Measurements from ENCODE around the gene HUNK.
"Not testable (repeated sequence)": the region's sequence is repeated elsewhere in the genome, so short reads cannot be mapped to it uniquely, and the experiment has no call there.

Gene HUNK

GRCh38 chr21:31924548-31924947 is 51.7 kb downstream of the HUNK start:
- DNase-seq, result no peak

GRCh38 chr21:31926498-31926897 is 53.7 kb downstream of the HUNK start:
- DNase-seq, result no peak

- DNase-seq, result no peak
These were observed 55.0 kb downstream of the HUNK start for GRCh38 chr21:31927689-31928353.

- no peak for DNase-seq
These were observed 55.8 kb downstream of the HUNK start for GRCh38 chr21:31928656-31929055.

DNA sequence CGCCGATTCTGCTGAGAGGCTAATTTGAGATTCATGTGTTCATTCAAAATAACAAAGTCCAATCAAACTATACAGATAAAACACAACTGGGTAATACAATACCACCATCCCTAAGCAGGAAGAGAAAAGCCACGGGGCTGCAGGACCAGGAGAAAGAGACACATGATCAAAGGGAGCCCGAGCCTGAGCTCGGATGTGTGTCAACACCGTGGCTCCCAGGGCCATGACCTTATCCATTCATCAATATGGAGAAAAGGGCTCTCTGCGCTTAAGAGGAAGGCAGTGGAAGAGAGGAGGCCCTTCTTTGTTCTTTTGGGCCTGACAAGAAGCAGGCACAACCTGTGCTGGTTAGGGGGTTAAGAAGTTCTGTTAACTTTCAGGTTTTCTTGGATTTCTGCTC is 56.7 kb downstream of the HUNK start:
- peak; percentile 24 for DNase-seq

DNA sequence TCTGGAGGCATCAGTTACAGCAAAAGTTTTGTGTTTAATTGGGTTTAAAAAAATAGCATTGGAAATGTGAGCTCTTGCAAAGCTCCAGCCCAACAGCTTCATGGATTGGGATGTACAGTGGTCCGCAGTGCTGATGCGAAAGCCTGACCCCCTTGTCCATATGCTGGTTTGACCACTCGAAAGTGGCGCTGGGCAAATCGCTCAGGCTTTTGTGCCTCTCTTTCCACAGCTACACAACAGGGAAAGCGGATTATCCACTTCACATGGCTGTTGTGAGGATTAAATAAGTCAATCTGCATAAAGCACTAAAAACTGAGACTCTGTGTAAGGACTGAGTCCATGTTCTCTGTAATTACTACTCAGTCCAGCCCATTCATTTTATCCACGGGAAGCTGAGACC is 57.2 kb downstream of the HUNK start:
- DNase-seq, result peak; percentile 50

DNA sequence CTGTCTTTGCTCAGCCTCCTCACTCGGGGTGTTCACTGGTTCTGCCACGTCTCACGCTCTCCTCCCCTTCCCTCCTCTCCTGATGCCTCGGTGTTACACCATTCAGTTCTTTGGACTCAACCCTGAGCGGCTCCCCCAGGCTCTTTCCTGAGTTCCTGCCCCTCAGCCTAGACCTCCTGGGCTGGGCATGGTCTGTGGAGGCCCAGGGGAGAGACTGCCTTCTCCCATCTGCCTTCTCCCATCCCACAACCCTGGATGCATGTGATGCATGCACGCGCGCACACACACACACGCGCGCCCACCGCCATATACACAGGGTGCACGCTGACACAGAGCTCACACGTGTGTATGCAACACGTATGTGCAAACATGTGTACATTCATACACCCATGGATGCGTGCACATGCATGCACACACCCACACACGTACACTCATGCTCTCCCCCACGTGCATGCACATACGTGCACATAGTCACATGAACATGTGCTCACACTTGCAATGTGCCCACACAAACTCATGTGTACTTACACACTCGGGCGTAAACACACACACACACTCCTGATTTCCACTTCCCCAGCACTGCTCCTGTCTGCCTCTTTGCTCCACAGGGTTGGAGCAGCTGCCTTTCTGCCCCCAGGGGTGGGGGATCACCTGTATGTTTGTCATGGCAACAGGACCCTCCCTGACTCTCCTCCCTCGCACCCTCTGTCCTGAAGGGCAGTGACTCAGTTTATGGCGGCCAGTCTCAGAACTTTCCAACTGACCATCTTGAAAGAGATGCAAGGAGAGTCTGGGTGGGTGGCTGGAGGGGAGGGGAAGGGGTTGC is 59.0 kb downstream of the HUNK start:
- DNase-seq, result no peak

DNA sequence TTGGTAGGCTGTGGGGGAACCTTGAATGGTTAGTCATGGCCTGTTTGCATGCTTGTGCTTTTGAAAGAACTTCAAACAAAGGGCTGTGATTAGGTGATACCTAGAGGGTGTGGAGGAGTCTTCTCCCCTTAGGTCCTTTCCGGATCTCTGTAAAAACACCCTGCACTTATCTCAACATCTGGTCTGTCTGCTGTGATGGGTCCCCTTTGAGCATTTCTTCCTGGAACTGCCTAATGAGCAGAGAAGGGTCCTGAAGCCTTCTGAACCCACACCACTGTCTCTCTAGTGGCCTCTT is 59.6 kb downstream of the HUNK start:
- DNase-seq, result no peak

DNA sequence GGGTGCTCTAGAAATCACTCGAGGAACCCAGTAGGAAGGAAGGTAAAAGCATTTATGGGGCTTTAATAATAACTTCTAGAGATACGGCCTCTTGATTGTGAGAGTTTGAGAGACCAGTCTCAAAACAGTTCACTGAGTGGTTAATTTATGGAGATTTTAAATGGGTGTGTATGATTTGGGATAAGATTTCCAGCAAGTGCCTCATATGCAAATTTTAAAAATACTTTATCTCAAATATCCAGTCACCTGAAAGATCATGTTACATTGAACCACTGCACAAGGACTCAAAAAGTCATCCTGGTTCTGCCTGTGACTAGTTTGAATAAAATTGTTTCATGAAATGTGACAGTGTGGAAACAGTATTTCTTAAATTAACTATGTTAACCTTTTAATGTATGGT is 64.5 kb downstream of the HUNK start:
- no peak for DNase-seq

GRCh38 chr21:31938330-31939301 is 65.8 kb downstream of the HUNK start:
- DNase-seq, result peak; percentile 93

DNA sequence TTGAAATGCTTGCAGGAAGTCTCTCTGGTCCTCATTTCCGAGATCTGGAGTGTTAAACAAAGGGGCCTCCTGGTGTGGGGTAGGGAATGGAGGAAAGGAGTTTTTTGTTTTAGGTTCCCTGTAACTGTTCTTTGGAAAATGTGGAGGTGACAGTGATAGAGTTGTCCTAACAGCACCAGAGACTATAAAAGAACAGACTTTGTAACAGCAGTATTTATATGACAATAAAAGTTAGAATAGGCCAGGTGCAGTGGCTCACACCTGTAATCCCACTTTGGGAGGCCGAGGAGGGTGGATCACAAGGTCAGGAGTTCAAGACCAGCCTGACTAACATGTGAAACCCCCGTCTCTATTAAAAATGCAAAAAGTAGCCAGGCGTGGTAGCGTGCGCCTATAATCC is 68.9 kb downstream of the HUNK start:
- no peak for DNase-seq

DNA sequence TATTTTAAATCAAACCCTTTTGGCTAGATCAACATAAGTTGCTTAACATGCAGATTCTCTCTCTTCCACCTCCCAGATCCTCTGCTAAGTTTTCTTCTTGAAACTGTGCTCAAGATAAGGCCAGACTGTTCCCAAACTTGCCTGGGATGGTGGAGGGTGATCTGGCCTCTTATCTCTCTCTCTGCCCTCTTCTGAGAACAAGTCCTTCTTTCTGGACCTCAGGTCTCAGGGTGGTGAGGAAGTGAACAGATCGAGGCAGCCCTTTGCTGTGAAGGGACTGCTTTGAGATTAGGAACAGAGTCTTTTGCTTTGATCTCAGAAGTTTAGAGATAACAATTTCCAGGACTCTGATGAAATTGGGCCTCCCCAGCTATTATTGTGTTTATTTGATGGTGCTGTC is 70.7 kb downstream of the HUNK start:
- no peak for DNase-seq

- DNase-seq, result peak; percentile 40
These were observed 72.3 kb downstream of the HUNK start for GRCh38 chr21:31945141-31945540.

- DNase-seq, result no peak
These were observed 72.7 kb downstream of the HUNK start for GRCh38 chr21:31945546-31945945.

GRCh38 chr21:31946231-31946630 is 73.4 kb downstream of the HUNK start:
- DNase-seq, result no peak

DNA sequence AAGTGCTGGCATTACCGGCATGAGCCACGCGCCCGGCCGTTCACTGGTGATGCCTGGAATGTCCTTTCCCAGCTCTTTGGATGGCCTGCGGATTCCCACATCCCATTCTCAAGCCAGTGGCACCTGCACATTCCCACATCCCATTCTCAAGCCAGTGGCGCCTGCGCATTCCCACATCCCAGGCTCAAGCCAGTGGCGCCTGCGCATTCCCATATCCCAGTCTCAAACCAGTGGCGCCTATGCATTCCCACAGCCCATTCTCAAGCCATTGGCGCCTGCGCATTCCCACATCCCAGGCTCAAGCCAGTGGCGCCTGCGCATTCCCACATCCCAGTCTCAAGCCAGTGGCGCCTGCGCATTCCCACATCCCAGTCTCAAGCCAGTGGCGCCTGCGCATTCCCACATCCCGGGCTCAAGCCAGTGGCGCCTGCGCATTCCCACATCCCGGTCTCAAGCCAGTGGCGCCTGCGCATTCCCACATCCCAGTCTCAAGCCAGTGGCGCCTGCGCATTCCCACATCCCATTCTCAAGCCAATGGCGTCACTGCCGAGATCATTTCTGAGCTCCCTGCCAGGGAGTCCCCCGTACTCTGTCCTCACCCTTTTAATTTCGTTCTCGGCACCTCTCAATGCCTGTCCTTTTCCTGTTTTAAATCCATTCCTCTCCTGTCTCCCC is 74.2 kb downstream of the HUNK start:
- not testable (repeated sequence) for DNase-seq

DNA sequence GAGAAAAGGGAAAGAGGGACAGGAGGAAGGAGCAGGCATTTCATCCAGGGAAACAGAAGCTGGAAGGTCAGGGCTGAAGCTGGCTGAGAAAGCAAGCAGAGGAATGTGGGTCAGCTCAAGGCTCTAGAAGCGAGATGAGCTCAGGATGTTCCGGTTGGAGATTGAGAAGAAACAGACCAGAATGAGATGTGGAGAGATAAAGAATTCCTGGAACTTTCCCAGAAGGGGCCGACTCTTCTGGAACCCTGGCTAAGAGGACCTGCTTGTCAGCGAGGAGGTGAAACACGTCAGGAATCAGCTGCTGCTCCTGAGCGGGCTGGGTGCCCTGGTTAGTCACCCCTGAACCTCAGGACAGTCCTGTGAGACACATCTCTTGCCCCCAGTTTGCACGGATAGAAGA is 75.9 kb downstream of the HUNK start:
- no peak for DNase-seq

GRCh38 chr21:31952828-31953227 is 80.0 kb downstream of the HUNK start:
- DNase-seq, result no peak

DNA sequence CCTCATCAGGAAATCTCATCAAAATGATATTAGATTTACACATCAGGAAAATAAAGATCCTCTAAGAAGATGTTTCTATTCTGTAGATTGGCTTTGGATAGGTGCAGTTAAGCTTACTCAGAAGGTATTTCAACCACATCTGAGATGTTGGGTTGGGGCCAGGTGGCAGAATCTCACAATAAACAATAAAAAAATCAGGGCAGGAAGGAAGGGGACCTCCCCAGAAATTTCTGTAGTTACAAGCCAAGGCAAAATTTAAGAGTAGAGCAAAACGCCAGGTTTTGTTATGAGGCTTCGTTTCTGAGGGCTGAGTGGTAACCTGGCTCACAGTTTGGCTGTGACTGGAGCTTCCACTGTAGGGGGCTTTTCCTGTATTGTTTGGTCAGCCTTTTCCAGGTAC is 84.8 kb downstream of the HUNK start:
- no peak for DNase-seq

GRCh38 chr21:31959881-31960280 is 87.1 kb downstream of the HUNK start:
- no peak for DNase-seq

DNA sequence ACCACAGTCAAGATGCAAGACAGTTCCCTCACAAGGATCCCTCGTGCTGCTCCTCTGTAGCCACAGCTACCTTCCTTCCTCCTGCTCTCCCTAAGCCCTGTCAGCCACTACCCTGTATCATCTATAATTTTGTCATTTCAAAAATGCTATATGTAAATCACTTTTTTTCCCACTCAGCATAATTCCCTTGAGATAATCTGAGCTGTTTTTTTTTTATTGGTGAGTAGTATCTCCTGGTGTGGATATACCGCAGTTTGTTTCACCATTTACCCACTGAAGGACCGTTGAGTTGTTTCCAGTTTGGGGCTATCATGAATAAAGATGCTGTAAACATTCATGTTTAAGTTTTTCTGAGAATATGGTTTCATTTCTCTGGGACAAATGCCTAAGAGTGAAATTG is 88.2 kb downstream of the HUNK start:
- no peak for DNase-seq

DNA sequence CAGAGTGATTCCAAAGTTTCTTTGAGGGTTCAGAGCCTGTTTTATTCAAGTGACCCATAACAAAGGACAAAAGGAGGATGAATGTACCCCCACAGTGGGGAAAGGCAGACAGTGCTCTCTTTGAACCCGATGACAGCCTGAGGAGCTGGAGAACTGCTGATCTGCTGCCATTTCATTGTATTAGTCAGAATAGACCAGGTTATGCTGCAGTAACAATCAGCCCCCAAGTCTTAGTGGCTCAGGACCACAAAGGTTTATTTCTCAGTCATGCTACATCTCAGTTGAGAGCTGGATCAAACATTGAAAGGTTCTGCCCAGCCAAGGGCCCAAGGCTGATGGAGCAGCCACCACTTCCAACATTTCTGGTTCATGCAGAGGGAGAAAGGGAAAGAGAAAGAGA is 88.9 kb downstream of the HUNK start:
- no peak for DNase-seq

GRCh38 chr21:31964692-31965091 is 91.9 kb downstream of the HUNK start:
- DNase-seq, result no peak
